SK-N-SH (cell line): Measurements from ENCODE around the gene TBX4.

Source experiments
- CTCF ChIP-seq: fragments of 200-600 bp; sonication (generic); IDR thresholded peaks from 2 replicates; pipeline ENCODE4 v1.6.1; 2017; ENCODE audit warnings: antibody characterized with exemption, mild to moderate bottlenecking, moderate library complexity
- EP300 ChIP-seq, 2 experiments: IDR thresholded peaks; 2 replicates each; pipeline versions ENCODE4 v1.4.0 to v1.6.1; 2012; ENCODE audit warnings: borderline replicate concordance in 1 of 2, low read depth in 1 of 2, low read length in 1 of 2
- IRF3 ChIP-seq: fragments of 150-350 bp; IDR thresholded peaks from 2 replicates; pipeline ENCODE4 v1.6.1; 2016; ENCODE audit warnings: mild to moderate bottlenecking, low read depth, low read length
- MAX ChIP-seq: IDR thresholded peaks from 2 replicates; pipeline ENCODE4 v1.4.0; 2012; ENCODE audit warnings: low read depth
- REST ChIP-seq: IDR thresholded peaks from 2 replicates; pipeline ENCODE4 v1.6.1; 2012; ENCODE audit warnings: mild to moderate bottlenecking, low read depth, low read length, moderate library complexity
- TCF12 ChIP-seq: IDR thresholded peaks from 2 replicates; pipeline ENCODE4 v1.4.0; 2012
- YY1 ChIP-seq: IDR thresholded peaks from 2 replicates; pipeline ENCODE4 v1.4.0; 2012; ENCODE audit warnings: low read depth, mild to moderate bottlenecking
- ZBTB33 ChIP-seq: IDR thresholded peaks from 2 replicates; pipeline ENCODE4 v1.4.0; 2012; ENCODE audit warnings: low read depth, borderline replicate concordance

GRCh38 chr17:61416211-61416539, 36.0 kb upstream of the TBX4 start:
- TF ChIP-seq REST (no peak), CTCF (no peak), MAX (no peak), IRF3 (no peak), TCF12 (no peak), YY1 (no peak), EP300 (IDR thresholded peaks at IDR 0.05; ENCODE audit: borderline replicate concordance in 1 of 2, low read depth in 1 of 2, low read length in 1 of 2) (no peak), ZBTB33 (no peak)
